SH-SY5Y (cell line): ENCODE measurements around the gene ZMIZ1.

Experiments
- GATA2 ChIP-seq: IDR thresholded peaks from 2 replicates; pipeline ENCODE4 v1.6.1; 2011; ENCODE audit warnings: mild to moderate bottlenecking, low read depth, low read length
- GATA3 ChIP-seq: IDR thresholded peaks from 2 replicates; pipeline ENCODE4 v1.6.1; 2011; ENCODE audit warnings: low read depth, mild to moderate bottlenecking, low read length, moderate library complexity

DNA sequence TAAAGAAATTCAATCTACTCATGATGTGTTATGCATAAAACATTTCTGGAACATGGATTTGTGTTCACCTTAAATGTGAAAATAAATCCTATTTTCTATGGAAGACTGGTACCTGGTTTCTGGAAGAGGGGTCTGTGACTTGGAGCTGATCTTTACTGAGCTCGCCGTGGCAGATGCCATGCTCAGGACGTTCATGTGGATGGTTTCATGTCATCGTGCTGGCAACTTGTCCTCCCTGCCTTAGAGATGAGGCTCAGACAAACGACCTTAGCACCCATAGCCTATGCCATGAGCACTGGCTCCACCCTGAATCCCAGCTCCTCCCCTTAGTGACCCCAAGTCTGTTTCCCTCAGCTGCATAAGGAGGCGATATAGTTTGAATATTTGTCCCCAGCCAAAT, 285.8 kb downstream of the ZMIZ1 start:
- TF ChIP-seq GATA2 (no peak), GATA3 (no peak)
